ENCODE data around the gene TRMT2B. TPM values are rescaled to one million over a fixed set of nuclear protein-coding genes. Genes with fewer than 3 reads are reported as not detected.
"Not testable (repeated sequence)": the region's sequence is repeated elsewhere in the genome, so short reads cannot be mapped to it uniquely, and the experiment has no call there.

TRMT2B gene
- total and polyA plus RNA-seq, 9 donors, result 8.8 to 18.1 (median 14.9) TPM

DNA sequence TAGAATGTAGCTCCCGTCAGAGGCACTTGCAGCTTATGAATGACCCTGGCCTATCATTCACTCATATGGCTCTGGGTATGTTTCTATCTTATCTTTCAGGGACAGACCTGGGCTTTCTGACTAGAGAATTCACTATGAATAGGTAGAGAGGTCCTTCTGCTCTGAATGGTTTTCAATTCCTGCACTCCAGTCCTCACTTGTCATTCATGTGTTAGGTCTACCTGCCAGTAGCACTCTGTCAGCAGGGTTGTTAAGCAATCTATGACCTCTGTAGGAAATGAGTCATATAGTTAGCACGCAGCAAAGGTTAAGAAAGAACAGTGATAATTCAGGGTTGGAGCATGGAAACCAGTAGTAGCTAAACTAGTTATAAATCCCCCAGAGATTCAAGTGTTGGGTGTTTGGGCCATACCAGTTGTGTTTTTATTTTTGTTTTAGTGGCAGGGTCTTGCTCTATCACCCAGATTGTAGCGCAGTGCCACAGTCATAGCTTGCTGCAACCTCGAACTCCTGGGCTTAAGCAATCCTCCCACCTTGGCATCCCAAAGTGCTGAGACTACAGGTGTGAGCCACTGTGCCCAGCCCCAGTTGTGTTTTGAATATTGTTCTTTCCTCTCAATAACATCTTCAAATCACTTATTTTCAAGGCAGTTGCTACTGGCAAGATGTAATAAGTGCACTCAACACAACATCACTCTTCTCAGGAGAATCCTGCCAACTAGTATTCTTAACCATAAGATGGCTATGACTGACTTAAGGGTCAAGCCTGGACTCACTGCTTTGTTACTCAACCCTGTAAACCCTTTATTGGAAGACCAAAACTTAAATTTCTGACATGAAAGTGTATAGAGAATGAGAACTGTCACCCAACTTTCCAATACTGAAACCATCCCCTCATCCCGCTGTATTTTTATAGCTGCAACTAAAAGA lies 57.3 kb downstream of the TRMT2B start:
- no peaks in the 10 kb centered on the region for H3K9me3 ChIP-seq
- no peak overlapping the region for H3K4me3 ChIP-seq
- WGBS, 3 donors, result 73 to 77% (median 75%) methylated on average over 5 of the region's 5 CpGs
- H3K27me3 ChIP-seq, result no peaks in the 10 kb centered on the region
- H3K36me3 ChIP-seq, result no peaks in the 10 kb centered on the region
- intact Hi-C loops (cut with DNase I), result no loop called here
- no peak for DNase-seq
- no peaks in the 10 kb centered on the region for H3K4me1 ChIP-seq (ENCODE audit: insufficient read depth)
- no peak overlapping the region for H3K27ac ChIP-seq
- TF ChIP-seq POLR2A (IDR thresholded peaks at IDR 0.05) (no peak), EP300 (IDR thresholded peaks at IDR 0.05) (no peak)
- TF ChIP-seq, protein P1, sequence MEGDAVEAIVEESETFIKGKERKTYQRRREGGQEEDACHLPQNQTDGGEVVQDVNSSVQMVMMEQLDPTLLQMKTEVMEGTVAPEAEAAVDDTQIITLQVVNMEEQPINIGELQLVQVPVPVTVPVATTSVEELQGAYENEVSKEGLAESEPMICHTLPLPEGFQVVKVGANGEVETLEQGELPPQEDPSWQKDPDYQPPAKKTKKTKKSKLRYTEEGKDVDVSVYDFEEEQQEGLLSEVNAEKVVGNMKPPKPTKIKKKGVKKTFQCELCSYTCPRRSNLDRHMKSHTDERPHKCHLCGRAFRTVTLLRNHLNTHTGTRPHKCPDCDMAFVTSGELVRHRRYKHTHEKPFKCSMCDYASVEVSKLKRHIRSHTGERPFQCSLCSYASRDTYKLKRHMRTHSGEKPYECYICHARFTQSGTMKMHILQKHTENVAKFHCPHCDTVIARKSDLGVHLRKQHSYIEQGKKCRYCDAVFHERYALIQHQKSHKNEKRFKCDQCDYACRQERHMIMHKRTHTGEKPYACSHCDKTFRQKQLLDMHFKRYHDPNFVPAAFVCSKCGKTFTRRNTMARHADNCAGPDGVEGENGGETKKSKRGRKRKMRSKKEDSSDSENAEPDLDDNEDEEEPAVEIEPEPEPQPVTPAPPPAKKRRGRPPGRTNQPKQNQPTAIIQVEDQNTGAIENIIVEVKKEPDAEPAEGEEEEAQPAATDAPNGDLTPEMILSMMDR (IDR thresholded peaks at IDR 0.05), result no peak

DNA sequence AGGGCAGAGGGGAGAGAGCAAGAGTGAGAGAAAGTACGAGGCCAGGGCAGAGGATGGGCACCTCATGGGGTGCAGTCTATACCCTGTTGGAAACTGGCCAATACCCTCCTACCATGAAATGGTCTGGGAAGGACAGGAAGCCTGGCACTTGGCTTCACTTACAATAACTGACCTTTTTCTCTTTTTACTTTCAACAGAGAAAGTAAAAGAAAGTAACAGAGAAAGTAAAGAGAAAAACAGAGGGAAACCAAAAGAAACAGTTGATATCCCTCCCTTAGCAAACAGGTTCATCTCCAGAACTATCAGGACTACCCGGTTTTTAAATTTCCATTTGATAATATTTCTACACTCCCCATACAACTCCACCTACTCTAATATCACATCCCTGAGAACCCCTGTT lies 61.8 kb downstream of the TRMT2B start:
- no peak overlapping the region for H3K4me3 ChIP-seq
- no peaks in the 10 kb centered on the region for H3K9me3 ChIP-seq
- no peaks in the 10 kb centered on the region for H3K36me3 ChIP-seq
- WGBS, 3 donors, result 56 to 57% (median 57%) methylated on average over 2 of the region's 2 CpGs
- H3K27me3 ChIP-seq, result no peaks in the 10 kb centered on the region
- H3K4me1 ChIP-seq (ENCODE audit: insufficient read depth), result no peaks in the 10 kb centered on the region
- H3K27ac ChIP-seq, result no peak overlapping the region
- no peak for DNase-seq
- TF ChIP-seq, protein P1 (IDR thresholded peaks at IDR 0.05), result no peak
- TF ChIP-seq POLR2A (IDR thresholded peaks at IDR 0.05), result no peak
- TF ChIP-seq EP300 (IDR thresholded peaks at IDR 0.05), result no peak
- intact Hi-C loops (cut with DNase I), result no loop called here

DNA sequence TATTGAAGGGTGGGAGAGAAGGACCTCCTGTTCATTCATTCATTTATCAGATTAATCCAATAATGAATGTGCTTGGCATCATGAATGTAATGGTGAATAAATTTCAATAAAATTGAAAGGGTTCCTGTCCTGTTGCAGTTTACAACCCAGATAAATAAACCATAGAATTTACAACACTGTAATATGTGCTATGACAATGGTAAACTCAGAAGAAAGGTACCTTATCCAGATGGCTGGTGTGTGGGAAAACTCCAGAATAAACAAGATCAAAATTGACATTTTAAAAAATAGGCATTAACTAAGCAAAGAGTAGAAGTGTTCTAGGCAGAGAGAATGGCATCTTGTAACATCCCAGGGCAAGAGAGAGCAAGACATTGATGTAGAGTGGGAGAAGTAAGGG lies 67.1 kb downstream of the TRMT2B start:
- no peak for DNase-seq
- no peak for TF ChIP-seq EP300 (IDR thresholded peaks at IDR 0.05)
- TF ChIP-seq POLR2A (IDR thresholded peaks at IDR 0.05), result no peak
- TF ChIP-seq, protein P1 (IDR thresholded peaks at IDR 0.05), result no peak
- Histone ChIP-seq H3K27me3 (no peaks in the 10 kb centered on the region), H3K36me3 (no peaks in the 10 kb centered on the region), H3K4me3 (no peak overlapping the region), H3K27ac (no peak overlapping the region), H3K4me1 (ENCODE audit: insufficient read depth) (no peaks in the 10 kb centered on the region), H3K9me3 (no peaks in the 10 kb centered on the region)
- intact Hi-C loops (cut with DNase I), result no loop called here

DNA sequence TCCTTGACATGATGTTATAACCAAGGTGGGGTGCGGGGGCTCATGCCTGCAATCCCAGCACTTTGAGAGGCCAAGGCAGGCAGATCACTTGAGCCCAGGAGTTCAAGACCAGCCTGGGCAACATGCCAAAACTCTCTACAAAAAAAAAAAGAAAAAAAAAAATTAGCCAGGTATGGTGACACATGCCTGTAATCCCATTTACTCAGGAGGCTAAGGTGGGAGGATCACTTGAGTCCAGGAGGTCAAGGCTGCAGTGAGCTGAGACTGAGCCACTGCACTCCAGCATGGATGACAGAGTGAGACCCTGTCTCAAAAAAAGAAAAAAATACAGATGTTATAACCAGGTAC lies 70.4 kb downstream of the TRMT2B start:
- H3K27me3 ChIP-seq; H3K36me3 ChIP-seq; H3K4me1 ChIP-seq (ENCODE audit: insufficient read depth); H3K27ac ChIP-seq; H3K4me3 ChIP-seq; DNase-seq; intact Hi-C loops (cut with DNase I); H3K9me3 ChIP-seq: not testable (repeated sequence)
- 87 to 92% (median 88%) methylated on average over 1 of the region's 1 CpG for WGBS, 3 donors

Data from ovary (tissue), 9 donors.